Ramos (cell line): ENCODE results near the gene ITPRIPL1.
"Not testable (repeated sequence)": the region's sequence is repeated elsewhere in the genome, so short reads cannot be mapped to it uniquely, and the experiment has no call there.

Experiments used
- in situ Hi-C: fragments of 300-500 bp; cut with MboI; formaldehyde crosslinking; loops from one replicate; pipeline ENCODE4 v1.14.3; 2022; ENCODE audit warnings: low sequenced_read_pairs; ENCODE audit not compliant: unreplicated experiment

The ITPRIPL1 gene, protein sequence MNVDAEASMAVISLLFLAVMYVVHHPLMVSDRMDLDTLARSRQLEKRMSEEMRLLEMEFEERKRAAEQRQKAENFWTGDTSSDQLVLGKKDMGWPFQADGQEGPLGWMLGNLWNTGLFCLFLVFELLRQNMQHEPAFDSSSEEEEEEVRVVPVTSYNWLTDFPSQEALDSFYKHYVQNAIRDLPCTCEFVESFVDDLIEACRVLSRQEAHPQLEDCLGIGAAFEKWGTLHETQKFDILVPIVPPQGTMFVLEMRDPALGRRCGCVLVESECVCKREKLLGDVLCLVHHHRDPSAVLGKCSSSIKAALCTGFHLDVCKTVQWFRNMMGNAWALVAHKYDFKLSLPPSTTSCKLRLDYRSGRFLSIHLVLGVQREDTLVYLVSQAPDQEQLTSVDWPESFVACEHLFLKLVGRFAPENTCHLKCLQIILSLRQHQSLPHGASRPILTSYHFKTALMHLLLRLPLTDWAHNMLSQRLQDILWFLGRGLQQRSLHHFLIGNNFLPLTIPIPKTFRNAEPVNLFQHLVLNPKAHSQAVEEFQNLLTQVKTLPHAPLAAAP

DNA sequence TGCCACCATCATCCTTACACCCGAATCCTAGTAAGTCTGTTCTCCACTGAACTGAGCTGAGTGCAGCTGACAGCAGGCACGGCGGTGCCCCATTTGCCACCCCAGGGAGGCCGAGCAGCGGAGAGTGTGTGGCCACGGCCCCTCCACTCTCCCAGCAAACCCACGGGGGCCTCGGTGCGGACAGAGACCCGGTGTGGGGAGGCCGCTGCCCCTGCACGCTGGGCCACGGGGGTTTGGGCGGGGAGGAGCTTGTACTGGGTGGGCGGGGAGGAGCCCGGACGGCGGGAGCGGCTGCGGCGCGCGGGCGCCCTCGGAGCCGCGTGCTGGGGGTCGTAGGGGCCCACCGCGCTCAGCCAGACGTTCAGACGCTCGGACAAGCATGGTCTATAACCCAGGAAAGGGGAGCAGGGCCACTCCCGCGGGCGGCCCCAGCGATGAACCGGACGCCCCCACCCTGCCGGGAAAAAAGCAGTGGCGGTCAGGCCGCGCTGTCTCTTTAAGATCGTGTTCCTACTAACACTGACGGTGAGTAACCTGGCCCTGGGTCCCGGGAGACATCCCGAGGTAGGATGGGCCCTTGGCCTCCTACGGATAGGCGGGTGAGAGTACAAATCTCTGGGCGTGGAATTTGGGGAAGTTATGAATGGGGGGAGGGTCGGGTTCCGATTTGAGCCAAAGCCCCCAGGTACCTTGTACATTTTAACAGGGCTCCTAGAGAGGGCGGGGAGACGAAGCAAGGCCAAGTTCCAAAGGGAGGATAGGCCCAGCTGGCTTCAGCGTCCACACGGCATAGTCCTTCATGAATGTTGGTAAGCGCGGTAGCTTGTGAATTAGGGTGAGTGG lies at the start of gene ITPRIPL1:
TSS of gene ITPRIPL1 (plus strand) at position 277 of the 843 bp plus-strand sequence. CDS start at position 800, 523 bp downstream.
- in situ Hi-C loops: no loop called here

DNA sequence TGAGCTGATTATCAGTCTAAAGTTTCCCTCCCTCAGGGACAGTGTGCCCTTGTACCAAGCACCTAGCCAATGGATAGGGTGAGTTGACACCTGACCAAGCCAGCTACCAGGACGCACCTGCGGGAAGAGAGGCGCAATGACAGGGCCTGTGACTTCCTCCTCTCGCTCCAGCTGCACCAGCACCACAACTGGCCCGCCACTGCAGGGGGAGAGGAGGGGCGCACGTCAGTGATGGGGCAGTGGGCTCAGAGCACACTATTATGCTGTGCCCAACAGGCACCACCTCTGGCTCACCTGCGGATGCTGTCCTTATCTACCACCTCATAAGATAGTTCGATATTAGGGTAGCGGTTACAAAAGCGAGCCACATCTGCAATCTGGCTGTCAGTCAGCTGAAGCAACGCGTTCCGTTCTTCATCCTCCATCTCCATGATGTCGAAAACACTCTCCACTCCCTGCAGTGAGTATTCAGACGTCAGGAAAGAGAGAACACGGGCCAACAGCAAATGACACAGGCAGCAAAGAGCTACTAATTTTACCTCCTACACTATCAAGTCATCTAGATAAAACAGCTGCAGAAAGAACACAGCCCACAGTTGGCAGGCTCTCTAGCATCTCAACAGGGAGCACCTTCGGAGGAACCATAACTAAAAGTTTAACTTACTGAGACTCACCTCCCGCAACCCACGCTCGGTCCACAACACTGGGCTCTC lies 48.2 kb upstream of the ITPRIPL1 start:
- in situ Hi-C loops: no loop called here

DNA sequence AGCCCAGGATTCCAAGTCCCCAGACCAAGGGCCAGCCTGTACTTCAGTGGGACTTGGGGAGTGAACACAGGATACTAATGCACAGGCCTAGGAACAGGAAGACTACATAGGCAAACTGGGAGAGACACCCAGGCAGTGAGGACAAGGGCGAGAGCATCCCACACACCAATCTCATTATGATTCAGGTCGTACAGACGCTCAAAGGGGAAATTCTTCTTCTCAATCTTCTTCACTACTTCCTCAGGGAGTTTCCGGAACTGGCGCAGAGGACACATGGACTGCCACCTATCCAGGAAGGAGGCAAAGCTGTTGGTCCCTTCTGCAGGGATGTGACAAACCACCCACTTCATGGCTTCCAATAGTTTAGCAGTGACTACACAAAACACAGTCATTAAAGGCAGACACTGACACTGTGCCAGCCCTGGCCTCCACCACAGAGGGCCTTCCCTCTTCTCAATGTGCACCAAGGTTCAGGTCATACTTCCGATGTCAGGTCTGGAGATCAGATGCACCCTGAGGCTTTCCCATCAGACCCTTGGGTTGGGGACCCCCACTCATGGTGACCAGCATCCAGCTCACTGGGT lies 37.8 kb upstream of the ITPRIPL1 start:
- in situ Hi-C loops: no loop called here

DNA sequence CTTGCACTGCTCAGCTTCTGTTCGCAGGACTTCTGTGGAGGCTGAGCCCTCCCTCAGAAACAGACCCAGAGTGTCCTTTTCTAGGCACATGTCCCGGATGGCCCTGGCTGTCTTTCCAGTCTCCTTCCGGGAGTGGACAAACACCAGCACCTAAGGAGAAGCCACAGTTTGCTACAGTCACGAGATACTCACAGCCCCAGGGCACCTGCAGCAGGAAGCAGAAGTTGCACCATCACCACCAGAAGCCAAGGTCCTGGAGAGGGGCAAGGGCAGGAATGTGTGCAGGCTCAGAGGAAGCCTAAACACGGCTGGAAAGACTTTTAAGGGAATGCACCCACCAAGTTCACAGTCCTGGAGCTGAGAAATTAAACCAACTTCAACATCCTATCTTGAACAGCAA lies 33.4 kb upstream of the ITPRIPL1 start:
- in situ Hi-C loops: no loop called here

DNA sequence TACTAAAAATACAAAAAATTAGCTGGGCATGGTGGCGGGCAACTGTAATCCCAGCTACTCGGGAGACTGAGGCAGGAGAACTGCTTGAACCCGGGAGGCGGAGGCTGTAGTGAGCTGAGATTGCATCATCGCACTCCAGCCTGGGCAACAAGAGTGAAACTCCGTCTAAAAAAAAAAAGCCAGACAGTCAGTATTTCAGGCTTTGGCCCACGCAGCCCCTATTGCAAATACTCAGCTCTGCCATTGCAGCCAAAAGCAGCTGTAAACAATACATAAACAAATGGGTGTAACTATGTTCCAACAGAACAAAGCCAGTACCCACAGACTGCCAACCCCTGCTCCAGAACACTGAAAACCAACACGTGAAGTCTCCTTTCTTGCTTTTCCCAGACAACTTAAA lies 30.8 kb upstream of the ITPRIPL1 start:
- in situ Hi-C loops: not testable (repeated sequence)

DNA sequence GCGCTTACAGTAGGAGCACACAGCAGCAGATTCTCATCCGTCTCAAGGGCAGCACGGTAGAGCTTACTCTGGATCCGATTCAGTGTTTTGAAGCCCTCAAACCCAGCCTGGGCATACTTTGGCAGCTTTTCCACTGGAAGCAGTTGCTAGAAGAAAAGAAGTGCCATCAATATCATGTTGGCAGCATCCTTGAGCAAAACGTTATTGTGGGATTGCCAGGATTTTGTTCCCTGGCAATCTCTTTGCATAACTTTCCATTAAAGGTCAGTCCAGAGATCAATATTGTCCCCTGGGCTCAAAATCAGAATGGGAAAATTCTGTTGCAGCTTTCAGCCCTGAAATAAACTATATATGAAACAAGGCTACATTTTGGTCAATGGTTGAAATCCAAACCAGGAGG lies 28.2 kb upstream of the ITPRIPL1 start:
- in situ Hi-C loops: no loop called here

DNA sequence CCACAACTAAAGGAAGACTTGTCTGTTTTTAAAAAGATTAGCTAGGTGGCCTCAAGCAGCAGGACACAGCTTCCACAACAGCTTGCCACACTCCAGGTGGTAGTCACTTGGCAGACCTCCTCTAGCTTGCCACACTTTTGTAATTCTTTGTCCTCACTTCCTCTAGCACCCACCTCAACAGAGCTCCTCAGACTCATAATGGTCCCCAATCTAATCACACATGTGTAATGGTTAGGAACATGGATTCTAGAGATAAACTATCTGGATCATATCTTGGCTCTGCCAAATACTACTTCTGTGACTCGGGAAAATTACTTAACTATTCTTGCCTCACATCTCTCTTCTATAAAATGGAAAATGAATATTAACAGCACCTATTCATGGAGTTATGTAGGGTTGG lies 23.3 kb upstream of the ITPRIPL1 start:
- in situ Hi-C loops: no loop called here

DNA sequence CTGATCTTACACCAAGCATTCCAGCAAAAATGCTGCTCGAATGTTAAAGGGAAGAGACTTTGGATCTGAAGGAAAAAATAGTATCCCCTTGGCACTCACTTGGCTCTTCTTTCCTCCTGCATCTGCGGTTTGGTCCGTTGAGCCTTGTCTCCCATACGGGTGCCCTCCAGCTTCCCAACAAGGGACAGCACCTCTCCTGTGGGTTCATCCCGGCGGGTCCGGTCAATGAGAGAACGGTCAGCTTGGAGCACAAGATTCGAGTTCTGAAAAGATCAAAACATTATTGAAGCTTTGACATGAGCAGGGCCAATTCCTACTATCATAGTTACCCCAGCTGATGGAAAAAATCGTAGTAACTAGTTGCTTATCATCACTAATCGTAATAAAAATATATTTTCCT lies 20.5 kb upstream of the ITPRIPL1 start:
- in situ Hi-C loops: no loop called here

DNA sequence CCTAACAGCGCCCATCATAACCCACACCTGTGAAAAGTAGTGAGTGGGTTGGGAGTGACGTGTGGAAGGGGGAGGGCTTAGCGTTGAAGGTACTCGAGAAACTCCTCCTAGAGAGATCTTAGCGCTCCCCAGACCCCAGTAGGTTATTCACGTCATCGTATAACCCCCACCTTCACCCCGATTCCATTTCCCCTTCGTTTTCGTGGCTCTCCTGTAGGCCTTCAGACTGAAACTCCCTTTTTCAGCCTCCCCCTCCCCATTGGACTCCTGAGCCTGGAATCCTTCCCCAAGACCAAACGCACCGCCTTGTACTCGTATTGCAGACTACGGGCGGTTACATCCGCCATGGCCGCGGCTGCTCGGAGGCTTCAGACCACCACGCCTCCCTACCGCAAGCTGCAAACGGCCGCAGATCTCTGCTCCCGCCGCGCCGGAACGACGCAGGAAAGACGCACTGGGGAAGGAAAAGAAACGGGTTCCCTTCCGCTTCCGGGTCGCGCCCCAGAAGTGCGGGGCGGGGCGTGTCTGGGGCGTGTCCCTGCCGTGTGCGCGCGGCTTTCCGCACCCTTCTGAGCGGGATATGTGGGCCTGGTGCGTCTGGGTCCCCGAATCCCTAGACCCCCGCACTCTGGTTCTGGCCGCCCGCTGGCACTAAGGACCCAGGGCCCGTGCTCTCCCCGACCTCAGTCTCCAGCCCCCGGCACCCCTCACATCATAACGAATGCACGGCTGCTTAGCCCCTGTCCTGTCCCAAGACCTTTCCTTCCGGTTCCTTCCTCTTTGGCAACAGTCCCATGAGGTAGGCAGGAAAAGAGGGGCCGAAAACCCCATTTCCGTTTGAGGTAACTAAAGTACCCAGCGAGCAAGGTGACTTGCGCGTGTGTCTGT lies 19.8 kb upstream of the ITPRIPL1 start, which contains the start of gene SNRNP200:
TSS of gene SNRNP200 (minus strand) at position 456 of the 888 bp plus-strand sequence. CDS start at position 347, 109 bp downstream.
- in situ Hi-C loops: no loop called here

DNA sequence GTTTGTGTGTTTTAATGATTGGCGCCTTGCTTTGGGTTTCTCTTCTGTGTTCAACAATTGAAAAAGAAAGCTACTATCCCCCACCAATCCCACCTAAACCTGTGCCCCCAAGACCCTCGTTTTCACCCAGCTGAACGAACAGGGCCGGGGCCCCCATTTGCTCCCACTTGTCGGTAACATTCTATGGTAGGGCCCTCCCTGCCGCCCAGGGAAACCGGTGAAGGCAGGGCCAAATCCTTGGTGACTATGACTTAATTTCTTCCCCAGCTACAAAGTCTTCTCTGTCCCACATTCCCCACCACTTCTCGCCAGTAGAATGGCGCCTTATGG lies 19.2 kb upstream of the ITPRIPL1 start:
- in situ Hi-C loops: no loop called here

DNA sequence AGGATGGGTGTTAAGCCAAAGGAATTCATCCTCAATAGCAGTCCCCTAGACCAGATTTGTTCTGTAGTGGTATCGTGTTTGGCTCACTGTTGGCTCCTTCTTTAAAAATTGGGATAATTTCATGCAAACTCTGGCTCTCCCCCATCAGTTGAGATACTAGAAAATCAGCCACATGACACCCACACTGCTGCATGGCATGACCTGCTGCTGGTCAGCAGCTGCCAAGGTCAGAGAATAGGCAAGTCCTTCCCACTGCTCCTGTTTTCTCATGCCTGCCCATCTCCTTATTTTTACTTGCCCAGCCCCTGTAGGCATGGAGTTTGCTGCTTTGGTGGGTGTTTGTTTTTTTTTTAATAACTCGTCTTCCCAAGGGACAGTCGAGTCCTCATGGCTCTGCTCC lies 18.7 kb upstream of the ITPRIPL1 start:
- in situ Hi-C loops: no loop called here

DNA sequence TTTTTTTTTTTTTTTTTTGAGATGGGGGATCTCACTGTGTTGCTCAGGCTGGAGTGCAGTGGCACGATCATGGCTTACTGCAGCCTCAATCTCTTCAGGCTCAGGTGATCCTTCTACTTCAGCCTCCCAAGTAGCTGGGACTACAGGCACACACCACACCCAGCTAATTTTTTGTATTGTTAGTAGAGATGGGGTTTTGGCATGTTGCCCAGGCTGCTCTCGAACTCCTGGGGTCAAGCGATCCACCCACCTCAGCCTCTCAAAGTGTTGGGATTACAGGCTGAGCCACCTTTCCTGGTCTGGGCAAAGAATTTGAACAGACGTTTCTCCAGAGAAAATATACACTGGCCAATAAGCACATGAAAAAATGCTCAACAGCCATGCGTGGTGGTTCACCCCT lies 16.9 kb upstream of the ITPRIPL1 start:
- in situ Hi-C loops: no loop called here

DNA sequence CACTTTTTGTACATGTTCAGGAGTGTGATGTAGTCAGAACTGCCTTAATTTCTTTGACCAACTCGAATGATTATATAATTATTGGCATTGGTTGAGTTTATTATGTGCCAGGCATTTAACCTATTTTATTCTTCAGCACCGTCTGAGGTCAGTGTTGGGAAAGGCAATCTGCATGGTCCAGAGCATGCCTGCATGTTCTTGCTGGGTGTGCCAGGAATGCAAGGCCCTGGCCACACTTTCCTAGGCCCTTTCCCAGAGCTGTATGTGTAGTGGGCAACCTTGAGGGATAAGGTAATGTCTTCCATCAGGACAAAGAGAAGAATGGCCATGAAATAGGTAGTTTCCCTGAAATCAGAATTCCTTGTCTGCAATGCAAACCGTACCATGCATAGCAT lies 10.1 kb upstream of the ITPRIPL1 start:
- in situ Hi-C loops: no loop called here

DNA sequence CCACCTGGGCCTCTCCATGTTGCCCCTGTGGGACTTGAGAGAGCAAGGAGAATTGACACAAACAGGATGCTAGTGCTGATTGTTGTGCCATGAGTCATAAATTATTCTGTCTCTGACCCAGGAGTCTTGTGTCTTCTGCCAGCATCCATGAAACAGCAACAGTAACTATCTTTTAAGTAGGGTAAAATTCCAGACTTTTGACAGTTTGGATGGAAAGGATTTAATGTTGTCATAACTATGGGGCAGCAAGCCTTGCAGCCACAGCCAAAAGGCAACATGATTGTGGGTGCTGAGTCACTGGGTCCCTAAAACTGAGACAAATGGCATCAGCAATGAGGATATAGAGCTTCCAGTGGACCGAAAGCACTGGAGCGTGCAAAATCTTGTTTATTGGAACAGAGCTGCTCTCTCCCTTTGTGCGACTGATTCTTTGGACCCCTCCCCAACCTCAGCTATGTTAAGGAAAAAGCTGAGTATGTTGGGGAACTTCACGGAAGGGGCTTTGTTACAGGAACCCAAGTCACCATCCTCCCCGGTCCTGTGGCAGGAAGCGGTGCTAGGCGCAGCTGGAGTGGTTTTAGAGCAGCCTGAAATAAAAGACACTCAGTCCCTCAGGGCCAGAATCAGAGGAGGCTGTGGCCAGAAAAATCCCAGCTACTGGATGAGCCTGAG lies 9.6 kb upstream of the ITPRIPL1 start:
- in situ Hi-C loops: no loop called here

DNA sequence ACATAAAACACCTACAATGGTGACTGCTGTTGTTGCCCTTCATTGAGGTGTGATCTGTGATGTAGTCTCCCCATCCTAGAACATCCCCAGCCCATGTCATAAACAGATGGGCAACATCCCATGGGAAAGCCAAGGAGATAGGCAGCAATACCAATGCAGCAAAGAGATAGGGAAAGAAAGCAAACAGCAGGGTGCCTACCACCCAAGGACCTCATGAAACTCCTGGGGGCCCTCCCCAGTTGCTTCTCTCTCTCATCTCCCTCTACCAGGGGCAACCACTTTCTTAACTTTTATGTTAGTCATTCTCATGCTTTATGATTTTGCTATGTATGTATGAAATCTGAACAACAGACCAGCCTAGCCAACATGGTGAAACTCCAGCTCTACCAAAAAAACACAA lies 8.1 kb upstream of the ITPRIPL1 start:
- in situ Hi-C loops: no loop called here

DNA sequence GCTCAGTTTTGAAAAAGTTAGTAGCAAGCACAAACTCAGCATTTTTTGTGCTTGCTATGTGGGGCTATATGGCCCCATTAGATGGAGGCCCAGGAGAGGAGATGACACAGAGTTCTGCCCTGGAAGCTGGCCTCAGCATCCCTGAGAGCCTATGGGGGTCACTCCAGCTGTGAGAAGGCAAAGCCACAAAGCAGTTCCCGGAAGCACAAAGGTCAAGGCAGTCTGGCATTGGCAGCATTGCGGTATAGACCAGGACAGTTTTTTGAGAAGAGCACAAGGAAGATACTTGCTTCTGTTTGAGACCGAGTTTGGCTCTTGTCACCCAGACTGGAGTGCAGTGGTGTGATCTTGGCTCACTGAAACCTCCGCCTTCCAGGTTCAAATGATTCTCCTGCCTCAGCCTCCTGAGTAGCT lies 7.5 kb upstream of the ITPRIPL1 start:
- in situ Hi-C loops: no loop called here

DNA sequence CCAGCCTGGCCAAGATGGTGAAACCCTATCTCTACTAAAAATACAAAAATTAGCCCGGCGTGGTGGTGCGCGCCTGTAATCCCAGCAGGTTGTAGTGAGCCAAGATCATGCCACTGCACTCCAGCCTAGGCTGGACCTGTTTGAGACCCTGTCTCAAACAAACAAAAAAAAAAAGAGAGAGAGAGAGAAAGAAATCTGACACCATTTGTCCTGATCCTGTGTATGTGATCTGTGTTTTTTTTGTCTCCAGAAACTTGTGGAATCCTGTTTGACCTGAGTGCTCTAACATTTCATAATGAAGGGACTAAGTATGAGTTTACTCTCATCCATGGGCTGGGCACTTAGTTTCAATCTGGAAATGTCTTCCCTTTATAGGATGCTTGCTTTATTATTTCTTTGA lies 6.4 kb upstream of the ITPRIPL1 start:
- in situ Hi-C loops: no loop called here

DNA sequence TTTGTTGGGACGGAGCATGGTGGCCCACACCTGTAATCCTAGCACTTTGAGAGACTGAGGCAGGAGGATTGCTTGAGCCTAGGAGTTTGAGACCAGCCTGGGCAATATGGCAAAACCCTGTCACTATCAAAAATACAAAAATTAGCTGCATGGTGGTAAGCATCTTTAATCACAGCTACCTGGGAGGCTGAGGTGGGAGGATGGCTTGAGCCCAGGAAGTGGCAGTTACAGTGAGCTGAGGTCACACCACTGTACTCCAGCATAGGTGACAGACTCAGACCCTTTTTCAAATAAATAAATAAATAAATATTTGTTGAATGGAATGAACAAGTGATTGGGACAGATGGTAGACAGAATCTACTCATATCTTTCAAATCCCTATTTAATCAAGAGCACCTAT lies 5.7 kb upstream of the ITPRIPL1 start:
- in situ Hi-C loops: no loop called here

DNA sequence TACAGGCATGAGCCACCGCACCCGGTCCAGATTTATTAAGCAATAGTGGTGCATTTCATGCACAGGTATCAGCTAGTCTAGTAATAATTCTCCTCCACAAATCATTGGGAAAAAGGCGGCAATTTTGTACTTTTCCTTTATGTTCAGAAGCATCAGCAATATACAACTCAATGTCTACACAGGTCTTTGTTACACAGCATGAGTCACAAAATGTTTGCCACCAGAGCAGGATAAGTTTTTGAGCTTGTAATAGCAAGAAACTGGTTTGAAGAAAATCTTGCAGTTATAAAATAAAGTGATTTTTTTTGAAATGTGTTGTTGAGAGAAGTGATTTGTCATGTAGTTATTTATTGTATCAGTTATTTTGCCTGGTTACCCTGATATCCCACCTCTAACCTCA lies 4.8 kb upstream of the ITPRIPL1 start:
- in situ Hi-C loops: no loop called here
